Measurements from ENCODE around the gene ADCY3.

The ADCY3 gene

DNA sequence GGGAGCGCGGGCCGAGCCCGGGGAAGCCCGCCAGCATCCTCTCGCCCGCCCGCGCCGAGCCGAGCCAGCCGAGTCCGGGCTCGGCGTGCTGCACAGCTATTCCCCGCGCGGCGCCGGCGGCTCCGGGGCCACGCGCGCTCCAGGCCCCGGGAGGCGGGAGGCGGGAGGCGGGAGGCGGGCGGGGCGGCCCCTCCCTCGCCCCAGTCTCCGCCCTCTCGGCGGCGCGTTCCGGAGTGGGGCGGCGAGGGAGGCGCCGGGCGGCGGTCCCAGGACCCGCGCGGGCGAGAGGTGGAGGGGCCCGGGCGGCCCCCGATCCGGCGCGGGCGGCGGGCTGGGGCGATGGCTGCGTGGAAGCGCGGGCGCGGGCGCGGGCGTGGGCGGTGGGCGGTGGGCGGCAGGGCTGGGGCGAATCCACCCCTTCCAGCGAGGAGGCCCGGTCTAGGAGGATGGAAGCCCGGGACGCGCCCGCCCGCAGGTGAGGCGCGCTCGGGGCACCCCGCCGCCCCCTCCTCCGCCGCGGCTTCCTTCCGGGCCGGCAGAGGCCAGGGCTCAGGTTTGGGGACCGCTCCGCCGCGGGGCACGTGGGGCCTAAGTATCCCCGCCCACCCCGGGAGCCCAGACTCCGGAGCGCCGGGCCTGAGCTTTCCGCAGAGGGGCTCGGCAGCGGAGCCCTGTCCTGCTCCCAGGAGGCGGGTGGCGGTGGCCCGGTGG lies at the start of gene ADCY3:
Gene ADCY3 (minus strand): TSS at position 140 of the 711 bp plus-strand sequence. CDS start 1,250 bp downstream, outside the sequence.
- DNase-seq: no peak

DNA sequence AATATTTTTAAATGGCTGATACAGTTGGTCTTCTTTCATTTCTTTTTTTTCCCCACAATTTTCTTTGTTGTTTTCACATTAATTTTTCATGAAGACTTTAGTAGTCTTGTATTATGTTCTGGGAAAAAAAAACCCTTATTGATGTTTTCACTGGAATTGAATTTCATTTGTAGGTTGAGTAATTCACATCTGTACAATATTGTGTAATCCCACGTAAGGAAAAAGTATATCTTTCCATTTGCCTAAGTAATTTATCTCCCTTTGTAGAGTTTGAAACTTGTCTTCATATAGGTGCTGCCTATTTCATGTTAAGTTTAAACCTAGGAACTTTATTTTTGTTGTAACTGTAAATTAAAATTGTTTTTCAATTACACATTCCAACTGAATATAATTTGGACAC lies 49.7 kb upstream of the ADCY3 start:
- no peak for DNase-seq

DNA sequence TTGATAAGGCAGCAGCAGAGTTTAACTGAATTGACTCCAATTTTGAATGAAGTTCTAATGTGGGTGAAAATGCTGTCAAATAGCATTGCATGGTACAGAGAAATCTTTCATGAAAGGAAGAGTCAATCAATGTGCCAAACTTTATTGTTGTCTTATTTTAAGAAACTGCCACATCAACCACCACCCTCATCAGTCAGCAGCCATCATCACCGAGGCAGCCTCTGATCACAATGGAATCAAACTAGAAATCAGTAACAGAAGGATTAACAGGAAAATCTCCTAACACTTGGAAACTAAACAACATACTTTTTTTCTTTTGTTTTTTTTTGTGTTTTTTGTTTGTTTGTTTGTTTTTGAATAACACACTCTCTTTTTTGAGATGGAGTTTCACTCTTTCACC lies 41.9 kb upstream of the ADCY3 start:
- DNase-seq: no peak

DNA sequence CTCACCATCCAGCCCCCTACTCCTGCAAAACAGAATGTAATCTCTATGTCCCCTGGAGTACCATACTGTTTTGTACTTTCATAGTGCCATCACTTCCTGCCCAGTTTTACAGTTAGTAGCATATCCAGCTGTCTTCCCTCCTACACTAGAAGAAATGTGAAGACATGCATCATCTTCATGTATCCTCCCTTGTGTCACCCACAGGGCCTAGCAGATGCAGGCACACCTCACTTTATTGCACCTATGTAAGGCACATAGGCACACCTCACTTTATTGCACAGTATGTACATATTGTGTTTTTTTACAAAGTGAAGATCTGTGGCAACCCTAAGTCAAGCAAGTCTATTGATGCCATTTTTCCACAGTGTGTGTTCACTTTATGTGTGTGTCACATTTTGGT lies 39.7 kb upstream of the ADCY3 start:
- DNase-seq: no peak

DNA sequence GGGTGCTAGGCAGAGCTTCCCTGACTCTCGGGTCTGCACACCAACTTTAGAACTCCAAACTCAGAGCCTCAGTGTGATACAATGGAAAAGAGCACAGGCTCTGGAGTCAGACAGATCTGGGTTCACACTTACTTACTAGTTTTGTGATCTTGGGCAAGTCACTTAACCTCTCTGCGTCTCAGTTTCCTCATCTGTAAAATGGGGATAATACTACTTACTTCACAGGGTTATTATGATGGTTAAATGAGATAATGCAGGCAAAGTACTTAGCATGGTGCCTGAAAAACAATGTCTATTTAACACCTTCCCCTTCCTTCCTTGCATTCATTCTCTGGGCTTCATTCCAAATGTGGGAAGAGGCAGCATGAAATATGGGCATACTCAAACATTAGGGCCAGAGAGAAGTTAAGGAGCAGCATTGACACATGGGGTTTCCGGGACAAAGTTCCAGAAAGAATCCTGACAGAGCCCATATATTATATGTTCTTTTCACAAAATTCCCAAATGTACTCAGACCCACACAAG lies 38.4 kb upstream of the ADCY3 start:
- DNase-seq: no peak

DNA sequence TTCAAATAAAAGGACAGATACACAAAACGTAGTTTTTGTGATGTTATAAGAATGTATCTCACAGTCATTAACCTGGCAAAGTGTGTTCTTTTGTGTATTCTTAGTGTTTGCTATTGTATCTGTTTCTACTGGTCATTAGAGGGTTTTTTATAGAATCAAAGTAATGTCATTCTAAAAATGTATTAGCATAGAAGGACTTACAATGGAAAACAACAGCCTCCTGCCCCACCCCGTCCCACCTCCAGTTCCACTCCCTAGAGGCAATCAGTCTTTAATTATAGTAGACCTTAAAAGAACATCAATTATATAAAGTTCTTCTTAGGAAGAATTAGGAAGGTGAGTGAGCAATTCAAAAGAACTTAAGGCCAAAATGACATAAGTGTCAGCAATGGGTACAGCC lies 37.9 kb upstream of the ADCY3 start:
- DNase-seq: no peak

DNA sequence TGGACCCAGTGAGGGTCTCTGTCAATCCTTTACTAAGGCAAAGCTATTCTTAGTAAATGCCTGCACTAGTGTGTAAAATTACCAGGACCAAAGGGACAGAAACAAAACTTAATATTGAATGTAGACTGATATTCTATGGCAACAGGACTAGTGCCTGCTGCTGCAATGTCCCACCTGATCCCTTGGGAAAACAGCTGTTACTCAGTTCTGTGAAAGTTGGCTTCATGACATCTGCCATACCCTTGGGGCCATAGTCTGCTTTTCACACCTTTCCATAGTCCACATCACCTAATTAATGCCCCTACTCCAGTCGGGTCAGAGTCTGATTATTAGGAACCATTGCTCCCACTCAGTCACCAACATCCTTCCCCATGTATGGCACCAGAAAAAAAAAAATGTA lies 37.2 kb upstream of the ADCY3 start:
- no peak for DNase-seq

DNA sequence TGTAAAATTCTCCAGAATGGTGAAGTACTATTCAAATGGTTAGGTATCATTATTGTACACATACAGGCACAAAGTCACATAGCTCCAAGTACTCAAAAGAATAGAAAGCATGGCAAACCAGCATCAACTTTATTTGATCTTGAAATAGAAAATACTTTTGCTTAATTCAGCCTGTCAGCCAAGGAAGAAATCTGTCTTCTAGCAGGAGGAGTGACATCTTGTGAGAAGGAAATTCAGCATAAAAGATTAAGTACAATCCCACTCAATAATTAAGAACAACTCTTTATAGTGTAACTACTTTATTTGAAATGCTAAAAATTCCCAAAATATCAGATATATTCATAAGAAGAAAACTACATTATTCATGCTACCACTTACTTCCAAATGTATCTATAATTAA lies 35.9 kb upstream of the ADCY3 start:
- no peak for DNase-seq

DNA sequence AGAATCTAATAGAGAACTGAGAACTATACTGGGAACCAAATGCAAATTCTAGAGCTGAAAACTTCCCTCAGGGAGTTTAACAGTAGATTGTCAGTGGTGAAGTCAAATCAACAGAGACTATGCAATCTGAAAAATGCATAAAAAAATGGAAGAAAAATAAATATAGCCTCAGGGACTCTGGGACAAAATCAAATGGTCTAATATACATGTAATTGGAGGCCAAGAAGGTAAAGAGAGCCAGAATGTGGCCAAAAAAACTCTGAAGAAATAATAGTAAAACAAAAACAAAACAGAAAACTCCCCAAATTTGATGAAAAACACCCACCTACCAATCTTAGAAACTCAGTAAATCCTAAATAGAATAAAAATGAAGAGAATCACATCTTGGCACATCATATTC lies 35.2 kb upstream of the ADCY3 start:
- no peak for DNase-seq

DNA sequence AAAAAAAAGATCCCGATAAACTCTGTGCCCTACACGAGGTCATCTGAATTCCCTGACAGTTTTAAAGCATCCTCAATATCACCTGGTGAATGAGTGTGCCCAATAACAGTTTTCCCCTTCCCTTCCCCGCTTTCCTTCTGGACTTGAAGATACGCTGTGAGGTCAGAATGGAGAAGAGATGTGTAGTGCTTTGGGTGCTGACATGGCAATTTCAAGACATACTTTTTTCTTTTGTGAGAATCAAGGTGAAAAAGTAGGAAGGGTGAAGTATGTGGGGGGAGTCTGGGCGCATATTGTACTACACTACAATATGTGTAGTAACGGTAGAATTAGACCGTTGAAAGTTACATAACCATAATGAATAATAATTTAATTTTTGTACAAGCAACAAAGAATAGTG lies 30.1 kb upstream of the ADCY3 start:
- DNase-seq: no peak

DNA sequence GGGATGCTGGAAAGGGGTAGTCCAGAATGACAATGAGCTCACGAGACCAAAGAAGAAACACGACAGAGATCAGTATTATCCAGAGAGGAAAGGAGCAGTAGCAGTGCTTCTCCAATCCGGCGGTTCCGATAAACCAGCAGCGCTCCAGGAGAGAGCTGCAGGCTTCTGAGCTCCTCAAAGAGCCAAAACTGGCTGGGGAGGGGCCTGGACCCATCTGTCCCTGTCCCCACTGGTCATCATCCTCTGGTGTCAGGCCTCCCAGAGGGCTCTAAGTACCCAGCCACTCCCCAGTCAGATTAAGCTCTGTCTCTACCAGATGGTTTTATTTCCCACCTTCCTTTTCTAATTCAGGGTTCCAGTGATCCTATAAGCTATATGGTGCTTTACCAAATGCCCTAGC lies 28.5 kb upstream of the ADCY3 start:
- DNase-seq: no peak

DNA sequence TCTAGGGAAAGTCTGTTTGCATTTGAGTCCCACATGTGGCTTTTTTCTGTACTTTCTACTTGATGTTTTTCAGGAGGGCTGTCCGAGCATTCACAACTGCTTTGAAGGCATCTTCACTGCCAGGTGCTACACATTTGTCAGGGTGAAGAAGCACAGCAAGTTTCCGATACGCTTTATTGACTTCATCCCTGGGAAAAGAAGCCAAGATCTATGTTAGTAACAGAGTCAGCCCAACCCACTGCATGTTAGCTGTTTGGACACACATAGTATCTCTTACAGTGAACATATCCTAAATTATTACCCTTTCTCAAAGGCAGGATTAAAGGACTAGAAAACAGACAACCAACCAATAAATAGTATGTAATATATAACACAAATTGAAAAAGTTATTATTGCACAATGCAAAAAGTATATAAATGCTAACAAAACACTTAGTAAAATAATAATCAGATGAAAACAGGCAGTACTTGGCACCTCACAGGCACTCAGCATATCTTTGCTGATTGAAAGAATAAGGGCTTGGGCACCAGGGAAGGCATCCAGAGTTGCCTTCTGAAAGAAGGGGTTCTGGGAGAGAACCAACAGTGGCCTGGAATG lies 27.6 kb upstream of the ADCY3 start:
- no peak for DNase-seq

DNA sequence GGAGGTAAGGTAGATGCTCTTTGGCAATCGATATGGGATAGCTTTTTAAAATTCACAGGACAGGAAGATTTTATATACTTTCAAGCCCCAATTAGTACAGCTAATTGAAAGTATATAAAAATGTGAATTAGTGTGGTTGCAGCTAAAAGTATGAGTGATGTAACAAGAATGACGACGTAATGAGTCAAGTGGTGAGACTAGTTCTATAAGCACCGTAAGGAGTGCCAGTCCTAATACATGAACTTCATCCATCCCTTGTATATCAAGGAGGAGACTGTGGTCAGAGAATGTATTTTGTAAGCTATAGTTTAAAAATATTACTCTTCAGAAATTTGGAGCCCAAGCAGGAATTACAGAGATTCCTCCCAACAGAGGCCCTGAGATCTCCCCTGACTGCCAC lies 25.9 kb upstream of the ADCY3 start:
- DNase-seq: no peak

DNA sequence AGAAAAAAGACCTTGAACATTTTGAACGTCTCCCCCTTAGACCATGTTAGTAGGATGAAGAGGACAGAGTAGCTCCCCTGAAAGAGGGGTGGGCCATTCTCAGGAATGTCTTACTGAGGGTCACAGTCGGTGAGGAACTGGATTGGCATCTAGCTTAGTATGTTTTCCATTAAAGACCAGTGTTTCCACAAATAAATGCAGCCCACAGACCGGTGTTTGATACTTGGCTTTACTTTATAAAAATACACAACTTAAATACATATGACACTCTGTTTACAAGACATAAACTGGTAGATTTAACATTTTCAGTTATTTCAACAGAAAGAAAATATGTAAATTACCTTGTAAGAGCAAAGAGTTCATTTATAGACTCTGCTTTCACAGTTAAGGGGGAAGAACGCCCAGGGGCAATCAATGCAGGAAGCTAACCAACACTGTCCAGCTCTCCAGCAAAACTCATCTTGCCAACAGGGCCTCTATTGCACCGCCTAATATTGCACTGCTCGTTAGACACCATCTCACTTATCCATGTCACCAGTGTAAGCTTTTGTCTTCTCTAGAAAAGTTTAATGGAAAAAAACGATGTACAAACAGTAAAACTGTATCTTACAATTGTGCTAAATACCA lies 23.5 kb upstream of the ADCY3 start:
- no peak for DNase-seq

DNA sequence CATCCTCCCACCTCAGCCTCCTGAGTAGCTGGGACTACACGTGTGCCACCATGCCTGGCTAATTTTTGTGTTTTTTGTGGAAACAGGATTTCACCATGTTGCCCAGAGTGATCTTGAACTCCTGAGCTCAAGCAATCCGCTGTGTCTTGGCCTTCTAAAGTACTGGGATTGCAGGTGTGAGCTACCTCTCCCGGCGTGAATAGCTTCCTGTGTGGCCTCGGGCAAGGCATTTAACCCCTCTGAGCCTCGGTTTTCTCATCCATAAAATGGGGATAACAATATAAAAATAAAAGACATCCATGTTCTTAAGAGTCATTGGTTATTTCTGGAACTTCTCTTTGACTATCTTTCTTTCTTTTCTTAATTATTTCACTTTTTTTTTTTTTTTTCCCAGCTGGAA lies 19.3 kb upstream of the ADCY3 start:
- no peak for DNase-seq

DNA sequence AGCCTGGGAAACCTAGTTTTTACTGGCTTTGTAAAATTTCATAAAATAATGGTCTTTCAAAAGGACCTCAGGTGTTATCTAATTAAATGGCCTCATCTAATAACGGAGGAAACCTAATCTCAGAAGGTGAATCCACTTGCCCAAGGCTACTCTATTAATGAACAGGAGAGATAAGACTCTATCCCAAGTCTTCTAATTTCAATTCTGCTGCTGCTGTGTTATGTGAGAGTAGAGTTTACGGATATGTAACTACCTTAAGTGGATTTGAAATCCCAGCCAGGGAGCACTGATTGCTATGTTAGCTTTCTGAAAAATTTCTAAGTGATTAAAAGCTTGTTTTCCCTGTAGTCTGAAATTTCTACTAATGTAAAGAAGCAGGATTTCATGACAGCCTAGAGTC lies 17.2 kb upstream of the ADCY3 start:
- no peak for DNase-seq

DNA sequence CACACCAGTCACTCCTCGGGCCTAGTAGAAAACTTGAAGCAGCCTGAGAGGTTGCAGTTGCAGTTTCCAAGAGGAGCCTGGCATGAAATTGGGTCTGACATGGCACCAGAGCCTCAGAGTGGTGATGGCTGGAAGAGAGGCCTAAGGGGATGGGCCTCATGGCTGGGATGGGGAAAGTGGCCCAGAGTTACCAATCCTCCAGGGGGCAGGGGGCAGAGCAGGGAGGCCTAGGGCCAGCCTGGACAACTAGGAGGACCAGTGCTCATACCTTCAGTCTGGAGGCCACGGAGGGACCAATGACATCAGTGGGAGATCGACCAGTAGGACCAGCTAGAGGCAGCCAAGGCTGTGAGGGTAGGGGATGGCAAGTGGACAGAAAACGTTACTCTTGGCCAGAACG lies 15.1 kb upstream of the ADCY3 start:
- no peak for DNase-seq

DNA sequence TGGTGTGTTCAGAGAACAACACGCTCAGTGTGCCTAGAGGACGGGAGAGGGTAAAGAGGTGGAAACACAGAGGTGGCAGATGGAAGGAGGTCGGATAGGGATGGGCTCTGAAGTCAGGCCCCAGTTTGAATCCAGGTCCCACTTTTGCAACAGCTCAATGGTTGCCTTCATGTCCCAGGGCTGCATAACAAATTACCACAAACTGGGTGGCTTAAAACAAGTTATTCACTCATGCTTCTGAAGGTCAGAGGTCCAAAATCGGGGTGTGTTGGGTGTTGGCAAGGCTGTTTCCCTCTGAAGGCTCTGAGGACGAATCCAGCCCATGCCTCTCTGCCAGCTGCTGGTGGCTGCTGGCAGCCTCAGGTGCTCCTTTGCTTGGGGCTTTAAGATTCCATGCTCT lies 12.7 kb upstream of the ADCY3 start:
- no peak for DNase-seq

DNA sequence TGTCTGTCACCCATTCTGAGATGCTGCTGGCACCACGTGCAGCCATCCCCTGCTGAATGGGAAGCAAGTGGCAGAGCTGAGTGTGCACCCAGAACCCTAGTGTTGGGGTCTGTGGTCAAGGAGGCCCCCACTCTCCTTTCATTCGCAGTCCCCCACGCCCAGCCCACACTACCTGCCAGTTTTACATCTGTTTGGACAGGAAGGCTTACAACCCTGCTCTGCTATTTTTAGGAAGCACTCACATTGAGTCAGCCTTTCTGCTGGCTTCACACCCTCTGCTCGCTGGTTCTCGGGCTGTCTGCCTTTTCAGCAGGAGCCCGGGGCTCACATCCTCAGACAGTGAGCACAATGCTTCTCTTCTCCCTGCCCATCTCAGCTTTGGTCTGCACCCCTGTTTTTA lies 10.7 kb upstream of the ADCY3 start:
- no peak for DNase-seq

DNA sequence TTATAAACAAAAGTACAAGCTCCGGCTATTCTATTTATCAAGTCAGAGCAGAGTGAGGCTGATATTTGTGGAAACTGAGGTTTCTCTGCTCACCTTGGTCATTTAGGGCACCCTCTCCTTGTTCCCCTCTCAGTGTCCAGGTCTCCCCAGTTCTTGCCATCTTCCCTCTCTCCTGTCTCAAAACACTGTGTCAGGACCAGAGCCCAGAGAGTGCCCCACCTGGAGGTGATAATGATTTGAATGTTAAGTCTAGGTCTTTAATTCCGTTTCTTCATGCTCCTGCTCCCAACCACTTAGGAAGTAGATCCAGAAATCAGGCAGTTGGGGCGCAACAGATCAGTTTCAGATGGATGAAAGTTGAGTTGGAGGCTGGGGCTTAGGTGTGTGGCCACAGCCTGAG lies 9.2 kb upstream of the ADCY3 start:
- no peak for DNase-seq

DNA sequence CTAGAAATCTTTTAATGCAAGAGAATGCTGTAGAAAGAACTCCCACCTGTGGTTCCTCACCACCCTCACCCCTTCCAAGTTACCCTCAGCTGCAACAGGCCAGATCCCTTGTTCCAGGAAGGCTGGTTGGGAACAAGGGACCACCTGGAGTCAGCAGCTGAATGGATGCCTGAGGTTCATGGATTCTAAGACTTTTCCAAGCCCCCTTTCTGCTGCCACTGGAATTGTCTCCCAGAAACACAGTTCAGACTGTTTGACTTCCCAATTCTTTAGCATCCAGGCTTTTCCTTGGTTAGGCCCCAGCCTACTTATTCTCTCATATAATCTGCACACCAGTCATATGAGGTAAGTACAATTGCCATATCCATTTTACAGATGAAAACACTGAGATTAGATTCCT lies 8.0 kb upstream of the ADCY3 start:
- no peak for DNase-seq

DNA sequence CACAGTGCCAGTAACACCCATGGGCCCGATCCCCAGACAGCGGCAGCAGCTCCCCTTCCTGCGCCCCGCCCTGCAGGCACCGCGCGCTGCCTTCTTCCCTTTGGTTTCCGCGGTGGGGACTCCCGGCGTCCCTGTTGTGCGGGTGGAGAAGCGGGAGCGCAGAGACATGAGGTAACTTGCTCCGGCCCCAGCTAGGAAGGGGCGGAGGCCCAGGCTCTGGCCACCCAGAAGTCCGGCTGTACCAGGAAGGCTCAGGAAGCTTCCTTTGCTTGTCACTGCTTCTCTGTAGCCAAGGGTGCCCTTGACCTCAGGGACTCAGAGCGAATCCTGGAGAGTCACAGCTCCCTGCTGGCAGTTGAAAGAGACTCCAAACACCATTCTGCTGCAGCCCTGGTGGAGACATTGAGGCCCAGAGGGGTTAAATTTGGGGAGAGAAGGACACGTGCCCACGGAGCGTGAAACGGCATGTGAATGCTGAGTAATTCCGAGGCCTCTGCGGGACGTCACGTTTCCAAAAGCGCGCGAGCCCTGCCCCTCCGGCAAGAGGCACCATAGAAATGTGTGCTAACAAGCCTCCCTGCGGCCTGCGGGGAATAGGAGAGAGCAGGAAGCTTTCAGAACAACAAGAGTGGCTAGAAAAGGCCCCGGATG lies 6.7 kb upstream of the ADCY3 start:
- no peak for DNase-seq

DNA sequence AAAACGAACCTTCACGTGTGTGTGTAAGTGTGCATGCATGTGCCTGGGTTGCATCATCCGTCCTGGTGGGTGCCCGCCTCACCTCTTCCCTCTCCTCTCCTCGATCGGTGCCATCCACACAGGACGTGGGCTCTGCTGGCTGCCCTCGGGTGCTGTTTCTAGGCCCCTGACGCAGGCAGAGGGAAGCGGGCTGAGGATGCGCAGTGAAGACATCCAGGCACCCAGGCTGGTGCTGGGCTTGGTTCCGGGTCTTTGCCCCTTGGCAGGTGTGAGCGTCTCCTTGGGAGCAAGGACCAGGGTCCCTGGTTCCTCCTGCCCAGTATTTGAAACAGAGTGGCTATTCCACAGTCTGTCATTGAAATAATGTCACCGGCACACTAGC lies 6.2 kb upstream of the ADCY3 start:
- no peak for DNase-seq

DNA sequence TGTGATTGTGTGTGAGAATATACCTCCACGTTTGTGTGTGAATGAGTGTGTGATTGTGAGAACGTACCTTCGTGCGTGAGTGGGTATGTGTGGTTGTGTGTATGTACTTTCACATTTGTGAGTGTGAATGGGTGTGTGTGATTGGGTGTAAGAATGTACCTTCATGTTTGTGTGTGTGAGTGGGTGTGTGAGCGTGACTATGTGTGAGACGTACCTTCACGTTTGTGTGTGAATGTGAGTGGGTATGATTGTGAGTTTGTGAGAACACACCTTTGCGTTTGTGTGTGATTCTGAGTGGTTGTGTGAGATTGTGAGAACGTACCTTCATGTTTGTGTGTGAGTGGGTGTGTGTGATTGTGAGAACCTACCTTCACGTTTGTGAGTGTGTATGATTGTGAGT lies 5.8 kb upstream of the ADCY3 start:
- no peak for DNase-seq
